ENCODE measurements around the gene TRAPPC4. TPM values are rescaled to one million over a fixed set of nuclear protein-coding genes. Genes with fewer than 3 reads are reported as not detected.
A peak's percentile ranks its signal among the peaks of the same experiment; 100 is the strongest.
"Not testable (repeated sequence)": the region's sequence is repeated elsewhere in the genome, so short reads cannot be mapped to it uniquely, and the experiment has no call there.

The TRAPPC4 gene
- total RNA-seq, 1 donor from 2014 or later: 52.8 TPM

GRCh38 chr11:119030329-119031047, 11.9 kb downstream of the TRAPPC4 start, which contains the start of gene SLC37A4:
SLC37A4 (minus strand) TSS chr11:119030877.
- DNase-seq (ENCODE audit: low spot score): peak; percentile 99

GRCh38 chr11:119031912-119032280, 13.3 kb downstream of the TRAPPC4 start:
- DNase-seq (ENCODE audit: low spot score): no peak

GRCh38 chr11:119033421-119033820, 14.9 kb downstream of the TRAPPC4 start:
- not testable (repeated sequence) for DNase-seq (ENCODE audit: low spot score)

- no peak for DNase-seq (ENCODE audit: low spot score)
These were observed 16.2 kb downstream of the TRAPPC4 start for GRCh38 chr11:119034813-119035212.

- no peak for DNase-seq (ENCODE audit: low spot score)
These were observed 20.3 kb downstream of the TRAPPC4 start for GRCh38 chr11:119038884-119039283.

- not testable (repeated sequence) for DNase-seq (ENCODE audit: low spot score)
These were observed 20.9 kb downstream of the TRAPPC4 start for GRCh38 chr11:119039471-119039870.

GRCh38 chr11:119041821-119042514, 23.4 kb downstream of the TRAPPC4 start:
- no peak for DNase-seq (ENCODE audit: low spot score)

- no peak for DNase-seq (ENCODE audit: low spot score)
These were observed 24.4 kb downstream of the TRAPPC4 start for GRCh38 chr11:119042927-119043326.

- no peak for DNase-seq (ENCODE audit: low spot score)
These were observed 26.1 kb downstream of the TRAPPC4 start for GRCh38 chr11:119044708-119045107.

GRCh38 chr11:119046489-119046888, 27.9 kb downstream of the TRAPPC4 start:
- no peak for DNase-seq (ENCODE audit: low spot score)

- DNase-seq (ENCODE audit: low spot score): no peak
These were observed 28.6 kb downstream of the TRAPPC4 start for GRCh38 chr11:119047205-119047604.

GRCh38 chr11:119048644-119049043, 30.1 kb downstream of the TRAPPC4 start:
- DNase-seq (ENCODE audit: low spot score): no peak

GRCh38 chr11:119049081-119049480, 30.5 kb downstream of the TRAPPC4 start:
- no peak for DNase-seq (ENCODE audit: low spot score)

GRCh38 chr11:119051440-119052162, 33.0 kb downstream of the TRAPPC4 start:
- DNase-seq (ENCODE audit: low spot score): no peak

- DNase-seq (ENCODE audit: low spot score): no peak
These were observed 33.7 kb downstream of the TRAPPC4 start for GRCh38 chr11:119052163-119052814.

GRCh38 chr11:119054418-119054817, 35.9 kb downstream of the TRAPPC4 start:
- no peak for DNase-seq (ENCODE audit: low spot score)

- DNase-seq (ENCODE audit: low spot score): no peak
These were observed 37.3 kb downstream of the TRAPPC4 start for GRCh38 chr11:119055901-119056300.

- DNase-seq (ENCODE audit: low spot score): peak; percentile 91
These were observed 37.9 kb downstream of the TRAPPC4 start for GRCh38 chr11:119056421-119056999.

GRCh38 chr11:119057000-119057769, 38.6 kb downstream of the TRAPPC4 start, which contains the start of gene HYOU1:
HYOU1 (minus strand) TSS chr11:119057205; CDS start chr11:119056160, 1,045 bp downstream.
- DNase-seq (ENCODE audit: low spot score): peak; percentile 99

- not testable (repeated sequence) for DNase-seq (ENCODE audit: low spot score)
These were observed 40.6 kb downstream of the TRAPPC4 start for GRCh38 chr11:119059128-119059527.

Data from mesenteric fat pad (tissue), 1 donor.